Measurements from ENCODE around the gene PSMD11. TPM values are rescaled to one million over a fixed set of nuclear protein-coding genes. Genes with fewer than 3 reads are reported as not detected.
"Not testable (repeated sequence)": the region's sequence is repeated elsewhere in the genome, so short reads cannot be mapped to it uniquely, and the experiment has no call there.

PSMD11 gene
- total and polyA plus RNA-seq, 7 donors, result 118 to 326 (median 207) TPM

DNA sequence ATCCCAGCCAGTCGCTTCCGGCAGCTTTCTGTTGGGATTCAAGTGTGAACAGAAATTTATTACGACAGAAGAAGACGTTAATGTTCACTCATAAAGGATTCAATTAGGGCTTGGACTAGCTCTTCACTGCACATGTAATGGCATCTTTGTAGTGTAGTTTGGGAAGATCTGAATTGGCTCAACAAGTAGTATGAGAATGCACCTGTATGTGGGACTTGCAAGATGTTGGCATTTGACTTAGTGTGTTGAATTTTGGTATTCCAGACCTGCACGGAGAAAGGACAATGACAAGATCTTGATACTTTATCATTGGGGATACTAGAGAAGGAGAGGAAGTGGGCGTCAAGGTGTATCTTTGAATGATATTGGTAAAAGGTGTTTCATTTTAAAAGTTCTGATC is 1.2 kb downstream of the PSMD11 start:
- H3K4me3 ChIP-seq, result peak overlapping the region; percentile 98
- H3K9me3 ChIP-seq, result no peaks in the 10 kb centered on the region
- ATAC-seq (no peak), DNase-seq (no peak)
- TF ChIP-seq, protein P1, sequence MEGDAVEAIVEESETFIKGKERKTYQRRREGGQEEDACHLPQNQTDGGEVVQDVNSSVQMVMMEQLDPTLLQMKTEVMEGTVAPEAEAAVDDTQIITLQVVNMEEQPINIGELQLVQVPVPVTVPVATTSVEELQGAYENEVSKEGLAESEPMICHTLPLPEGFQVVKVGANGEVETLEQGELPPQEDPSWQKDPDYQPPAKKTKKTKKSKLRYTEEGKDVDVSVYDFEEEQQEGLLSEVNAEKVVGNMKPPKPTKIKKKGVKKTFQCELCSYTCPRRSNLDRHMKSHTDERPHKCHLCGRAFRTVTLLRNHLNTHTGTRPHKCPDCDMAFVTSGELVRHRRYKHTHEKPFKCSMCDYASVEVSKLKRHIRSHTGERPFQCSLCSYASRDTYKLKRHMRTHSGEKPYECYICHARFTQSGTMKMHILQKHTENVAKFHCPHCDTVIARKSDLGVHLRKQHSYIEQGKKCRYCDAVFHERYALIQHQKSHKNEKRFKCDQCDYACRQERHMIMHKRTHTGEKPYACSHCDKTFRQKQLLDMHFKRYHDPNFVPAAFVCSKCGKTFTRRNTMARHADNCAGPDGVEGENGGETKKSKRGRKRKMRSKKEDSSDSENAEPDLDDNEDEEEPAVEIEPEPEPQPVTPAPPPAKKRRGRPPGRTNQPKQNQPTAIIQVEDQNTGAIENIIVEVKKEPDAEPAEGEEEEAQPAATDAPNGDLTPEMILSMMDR (IDR thresholded peaks at IDR 0.05), result no peak
- H3K27ac ChIP-seq, result peak overlapping the region; percentile 95
- intact Hi-C loops (cut with DNase I), result no loop called here
- peaks cover 16% of the 10 kb centered on the region for H3K4me1 ChIP-seq
- H3K36me3 ChIP-seq (ENCODE audit: insufficient read depth in 1 of 2, low read depth in 1 of 2), result peaks cover 10 to 39% of the 10 kb centered on the region in 2 donors
- no peaks in the 10 kb centered on the region for H3K27me3 ChIP-seq (ENCODE audit: insufficient read depth in 3 of 3, low read length in 2 of 3)
- WGBS, 3 donors, result 14 to 17% (median 15%) methylated on average over 6 of the region's 6 CpGs

DNA sequence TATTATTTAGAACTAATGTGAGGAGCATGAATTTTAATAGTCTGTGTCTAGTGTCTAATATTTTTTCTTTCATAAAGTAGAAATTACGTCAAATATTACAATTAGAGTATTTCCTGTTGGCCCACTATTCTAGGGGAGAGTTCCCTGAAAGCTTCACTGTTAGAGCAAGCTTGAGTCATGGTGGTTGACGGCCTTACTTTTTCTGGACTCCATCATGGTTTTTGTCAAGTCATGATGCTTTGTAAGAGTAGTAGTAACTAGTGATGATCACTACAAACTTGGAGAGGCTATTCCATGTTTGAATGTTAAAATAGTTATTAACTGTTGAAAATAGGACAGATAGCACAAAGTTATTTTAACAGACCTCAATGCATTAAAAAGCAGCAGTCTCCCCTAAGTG is 1.7 kb downstream of the PSMD11 start:
- intact Hi-C loops (cut with DNase I), result no loop called here
- TF ChIP-seq, protein P1 (IDR thresholded peaks at IDR 0.05), result no peak
- ATAC-seq, result no peak
- DNase-seq, result no peak
- 52 to 58% (median 55%) methylated on average over 2 of the region's 2 CpGs for WGBS, 3 donors
- peaks cover 11 to 44% of the 10 kb centered on the region in 2 donors for H3K36me3 ChIP-seq (ENCODE audit: insufficient read depth in 1 of 2, low read depth in 1 of 2)
- no peaks in the 10 kb centered on the region for H3K27me3 ChIP-seq (ENCODE audit: insufficient read depth in 3 of 3, low read length in 2 of 3)
- peak overlapping the region; percentile 95 for H3K27ac ChIP-seq
- H3K4me3 ChIP-seq, result peak overlapping the region; percentile 98
- peaks cover 16% of the 10 kb centered on the region for H3K4me1 ChIP-seq
- H3K9me3 ChIP-seq, result no peaks in the 10 kb centered on the region

DNA sequence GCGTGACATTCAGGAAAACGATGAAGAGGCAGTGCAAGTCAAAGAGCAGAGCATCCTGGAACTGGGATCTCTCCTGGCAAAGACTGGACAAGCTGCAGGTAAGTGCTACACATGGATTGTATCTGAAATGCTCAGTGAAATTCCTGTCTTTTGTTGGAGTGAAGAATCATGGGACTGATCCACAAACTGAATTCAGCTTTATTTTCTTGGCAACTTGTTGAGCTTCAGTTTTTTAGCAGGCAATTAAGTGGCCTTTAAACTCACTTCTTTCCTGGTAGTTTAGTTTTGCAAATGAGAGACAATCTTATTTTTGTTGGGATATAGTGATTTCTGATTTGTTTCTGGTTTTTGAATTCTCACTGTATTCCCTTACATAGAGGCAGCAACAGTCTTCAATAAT is 2.6 kb downstream of the PSMD11 start:
- Histone ChIP-seq H3K4me1 (peaks cover 21% of the 10 kb centered on the region), H3K4me3 (peak overlapping the region; percentile 98), H3K9me3 (no peaks in the 10 kb centered on the region), H3K27me3 (ENCODE audit: insufficient read depth in 3 of 3, low read length in 2 of 3) (no peaks in the 10 kb centered on the region), H3K36me3 (ENCODE audit: insufficient read depth in 1 of 2, low read depth in 1 of 2) (peaks cover 13 to 53% of the 10 kb centered on the region in 2 donors), H3K27ac (no peak overlapping the region)
- 63 to 76% (median 71%) methylated on average over 2 of the region's 2 CpGs for WGBS, 3 donors
- TF ChIP-seq, protein P1 (IDR thresholded peaks at IDR 0.05), result no peak
- no peak for DNase-seq
- no peak for ATAC-seq
- intact Hi-C loops (cut with DNase I), result no loop called here

DNA sequence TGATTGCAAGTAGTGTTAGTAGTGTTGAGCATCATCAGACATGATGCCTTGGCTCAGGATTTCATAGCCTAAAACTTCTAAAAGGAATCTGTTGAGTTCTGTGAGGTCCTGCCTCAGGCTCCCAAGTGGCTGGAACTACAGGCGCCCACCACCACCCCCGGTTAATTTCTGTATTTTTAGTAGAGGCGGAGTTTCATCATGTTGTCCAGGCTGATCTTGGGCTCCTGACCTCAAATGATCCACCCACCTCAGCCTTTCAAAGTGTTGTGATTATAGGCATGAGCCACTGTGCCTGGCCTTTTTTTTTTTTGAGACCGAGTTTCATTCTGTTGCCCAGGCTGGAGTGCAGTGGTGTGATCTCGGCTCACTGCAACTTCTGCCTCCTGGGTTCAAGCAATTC is 5.7 kb downstream of the PSMD11 start:
- H3K4me3 ChIP-seq, result no peak overlapping the region
- DNase-seq, result no peak
- intact Hi-C loops (cut with DNase I), result no loop called here
- ATAC-seq, result no peak
- no peaks in the 10 kb centered on the region for H3K9me3 ChIP-seq
- WGBS, 3 donors, result 90 to 94% (median 92%) methylated on average over 5 of the region's 5 CpGs
- peaks cover 40% of the 10 kb centered on the region for H3K4me1 ChIP-seq
- H3K27me3 ChIP-seq (ENCODE audit: insufficient read depth in 3 of 3, low read length in 2 of 3), result no peaks in the 10 kb centered on the region
- peaks cover 18 to 84% of the 10 kb centered on the region in 2 donors for H3K36me3 ChIP-seq (ENCODE audit: insufficient read depth in 1 of 2, low read depth in 1 of 2)
- TF ChIP-seq, protein P1 (IDR thresholded peaks at IDR 0.05), result no peak
- no peak overlapping the region for H3K27ac ChIP-seq

DNA sequence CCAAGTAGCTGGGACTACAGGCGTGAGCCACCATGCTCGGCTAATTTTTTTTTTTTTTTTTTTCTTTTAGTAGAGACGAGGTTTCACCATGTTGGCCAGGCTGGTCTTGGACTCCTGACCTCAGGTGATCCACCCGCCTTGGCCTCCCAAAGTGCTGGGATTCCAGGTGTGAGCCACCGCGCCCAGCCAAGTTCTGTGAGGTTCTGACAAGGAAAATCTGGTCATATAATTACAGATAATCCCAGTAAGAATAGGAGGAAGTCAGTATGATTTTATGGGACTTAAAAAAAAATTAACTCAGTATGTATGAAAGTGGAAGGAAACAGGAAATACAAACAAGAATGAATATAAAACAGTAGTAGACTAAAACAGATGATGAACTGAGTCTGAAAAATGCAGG is 6.1 kb downstream of the PSMD11 start:
- Histone ChIP-seq H3K4me1 (peaks cover 40% of the 10 kb centered on the region), H3K36me3 (ENCODE audit: insufficient read depth in 1 of 2, low read depth in 1 of 2) (peaks cover 20 to 88% of the 10 kb centered on the region in 2 donors)
- ATAC-seq; DNase-seq; H3K9me3 ChIP-seq; intact Hi-C loops (cut with DNase I); H3K27ac ChIP-seq; H3K27me3 ChIP-seq (ENCODE audit: insufficient read depth in 3 of 3, low read length in 2 of 3); H3K4me3 ChIP-seq: not testable (repeated sequence)
- WGBS, 3 donors, result 81 to 88% (median 88%) methylated on average over 6 of the region's 6 CpGs

Measured in psoas muscle (tissue), 8 donors.